NCI-H2171 (cell line): ENCODE measurements around the gene FARP1.
"Not testable (repeated sequence)": the region's sequence is repeated elsewhere in the genome, so short reads cannot be mapped to it uniquely, and the experiment has no call there.

Experiments
- DNase-seq: peaks from one replicate; lab custom pipeline; 2025; lab: John Stamatoyannopoulos, UW

FARP1 gene

DNA sequence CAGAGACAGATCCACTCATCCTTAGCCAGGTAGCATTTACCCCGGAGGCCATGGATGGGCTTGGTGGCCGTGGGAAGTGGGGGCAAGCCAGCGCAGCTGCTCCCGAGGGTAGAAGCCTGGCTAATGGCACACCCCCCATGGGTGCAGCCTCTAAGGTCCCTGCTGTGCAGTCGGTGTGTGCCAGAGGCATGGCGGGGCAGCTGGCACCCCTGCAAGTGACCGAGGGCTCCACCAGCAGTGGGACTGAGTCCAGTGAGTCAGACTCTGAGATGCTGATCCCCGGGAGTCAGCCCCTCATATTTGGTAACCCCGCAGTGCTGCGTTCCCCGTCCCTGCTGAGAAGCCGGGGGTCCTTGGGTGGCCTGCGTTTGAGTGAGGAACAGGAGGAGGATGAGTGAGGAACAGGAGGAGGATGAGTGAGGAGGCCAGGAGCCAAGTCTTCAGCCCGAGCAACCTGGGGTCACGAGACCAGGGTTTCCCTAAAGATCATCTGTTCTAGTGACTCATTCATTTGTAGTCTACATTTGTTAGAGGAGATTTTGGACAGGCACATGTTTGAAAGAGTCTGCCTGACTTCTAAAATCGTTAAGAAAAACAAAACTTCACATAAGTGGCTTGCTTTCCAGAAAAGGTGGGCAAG, 253.3 kb downstream of the FARP1 start:
- DNase-seq: no peak

DNA sequence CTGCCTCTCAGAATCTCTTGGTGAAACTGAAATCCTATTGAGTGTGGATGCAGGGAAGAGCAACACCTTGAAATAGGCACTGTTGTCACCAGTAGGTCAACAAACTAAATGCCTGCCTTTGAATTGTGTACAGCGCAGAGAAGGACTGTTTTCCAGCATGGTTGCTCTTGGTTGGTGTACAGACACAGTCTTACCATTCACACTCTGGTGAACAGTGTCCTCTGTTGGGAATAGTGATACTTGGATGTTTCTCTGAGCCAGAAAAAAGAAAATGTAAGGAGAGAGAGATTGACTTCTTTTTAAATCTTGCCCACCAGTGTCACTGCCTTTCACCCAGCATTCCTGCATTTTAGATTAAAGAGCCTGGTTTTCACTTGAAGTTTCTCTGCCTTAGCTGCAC, 254.3 kb downstream of the FARP1 start:
- no peak for DNase-seq

DNA sequence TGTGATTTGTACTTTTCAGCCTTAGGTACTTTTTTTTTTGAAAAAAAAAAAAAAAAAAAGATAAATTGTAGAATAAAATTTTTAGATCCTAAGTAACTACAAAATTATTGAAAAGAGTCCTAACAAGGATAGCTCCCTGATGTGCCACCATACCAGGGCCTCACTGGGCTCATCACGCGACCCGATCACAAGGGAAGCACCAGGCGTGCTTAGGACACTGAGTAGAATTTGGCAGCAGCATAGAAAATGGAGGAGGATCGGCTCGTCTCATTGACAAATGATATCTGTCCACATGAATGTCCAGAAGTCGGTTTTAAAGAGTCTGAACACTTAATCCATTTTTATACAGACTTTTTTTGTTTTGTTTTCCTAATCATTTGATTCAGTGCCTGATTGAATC, 255.0 kb downstream of the FARP1 start:
- no peak for DNase-seq

DNA sequence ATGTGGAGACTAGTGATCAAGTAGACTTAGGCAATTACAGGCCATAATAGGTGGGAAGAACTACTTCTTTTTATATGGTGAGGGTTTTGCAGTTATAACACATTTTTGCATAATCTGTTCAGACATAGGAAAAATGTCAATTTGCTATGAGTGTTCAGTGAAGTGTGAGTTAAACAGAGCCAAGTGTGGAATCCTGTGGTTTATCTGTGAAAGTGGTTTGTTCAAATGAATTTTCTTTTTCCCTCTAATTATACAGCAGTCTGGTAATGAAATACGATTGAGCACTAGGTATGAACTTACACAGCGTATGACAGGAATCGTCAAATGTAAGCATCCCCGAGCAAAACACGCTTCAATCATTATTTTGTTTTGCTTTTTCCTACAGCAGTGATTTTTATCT, 255.7 kb downstream of the FARP1 start:
- no peak for DNase-seq

DNA sequence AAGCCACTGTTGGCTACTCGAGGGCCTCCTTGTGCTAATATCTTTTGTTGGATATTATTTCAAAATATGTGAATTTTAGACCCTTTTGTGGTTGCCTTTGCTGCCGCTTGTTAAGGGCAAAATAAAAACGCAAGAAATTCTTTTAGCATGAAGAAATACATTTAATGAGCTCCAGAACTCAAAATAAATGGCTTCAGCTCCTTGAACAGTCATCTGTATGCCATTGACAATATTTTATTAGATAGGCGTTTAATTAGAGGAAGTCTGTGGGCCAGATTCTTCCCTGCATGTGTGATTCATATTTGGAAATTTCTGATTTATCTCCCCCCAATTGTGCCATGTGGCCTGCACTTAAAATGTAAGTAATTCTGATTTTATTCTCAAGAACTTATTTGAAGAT, 256.9 kb downstream of the FARP1 start:
- no peak for DNase-seq

DNA sequence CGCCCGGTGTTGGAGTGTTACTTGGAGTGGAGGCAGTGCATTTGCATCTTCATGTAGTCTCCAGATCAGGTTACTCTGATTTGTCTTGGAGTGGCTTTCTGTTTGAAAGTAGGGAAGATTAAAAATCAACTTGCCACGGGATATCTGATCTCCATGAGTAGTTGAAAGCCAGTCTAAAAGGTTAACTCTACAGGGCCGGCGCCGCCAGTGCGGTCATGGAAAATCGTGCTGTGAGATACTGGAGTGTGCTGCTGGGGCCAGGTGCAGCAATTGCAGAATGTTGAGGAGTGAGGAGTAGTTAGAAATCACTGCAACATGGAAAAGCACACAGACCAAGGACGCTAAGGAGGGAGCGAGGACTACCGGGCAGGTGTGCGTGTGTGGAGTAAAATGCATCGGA, 259.0 kb downstream of the FARP1 start:
- no peak for DNase-seq

DNA sequence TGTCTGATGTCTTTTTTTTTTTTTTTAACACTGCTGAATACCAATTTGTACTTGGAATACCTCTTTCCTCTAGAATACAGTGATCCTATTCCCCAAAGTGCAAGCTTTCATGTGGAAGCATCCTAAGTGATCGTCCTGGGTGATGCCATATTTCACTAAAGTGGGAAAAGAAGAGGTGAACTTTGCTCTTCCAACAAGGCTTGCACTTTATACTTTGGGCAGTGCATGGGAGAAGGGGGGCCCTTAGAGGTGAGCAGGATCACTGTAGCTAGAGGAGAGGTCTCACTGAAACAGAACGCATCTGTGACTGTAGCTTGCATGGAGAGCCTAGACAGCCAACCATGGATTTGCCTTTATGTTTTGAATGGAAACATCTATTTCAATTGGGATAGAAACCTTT, 260.2 kb downstream of the FARP1 start:
- no peak for DNase-seq

DNA sequence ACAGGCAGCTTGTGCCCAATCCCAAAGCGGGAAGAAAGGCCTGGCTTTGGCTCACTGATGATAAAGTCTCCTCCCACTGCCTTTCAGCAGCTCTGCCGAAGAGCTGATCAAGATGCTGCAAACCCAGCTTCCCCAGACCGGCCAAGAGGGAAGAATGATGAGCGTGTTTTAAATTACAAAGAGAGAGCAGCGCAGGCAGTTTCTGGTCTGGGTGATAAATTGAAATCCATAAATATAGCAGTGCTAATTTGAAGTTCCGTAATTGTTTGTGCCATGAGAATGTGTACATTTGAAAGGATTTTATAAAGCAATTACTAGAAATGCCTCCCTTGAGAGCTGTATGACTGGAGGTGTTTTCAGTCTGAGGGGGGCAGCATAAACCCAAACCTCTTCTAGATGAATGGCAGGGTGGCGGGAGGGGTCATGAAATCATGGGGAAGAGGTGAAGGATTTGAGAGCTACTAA, 262.2 kb downstream of the FARP1 start:
- no peak for DNase-seq

DNA sequence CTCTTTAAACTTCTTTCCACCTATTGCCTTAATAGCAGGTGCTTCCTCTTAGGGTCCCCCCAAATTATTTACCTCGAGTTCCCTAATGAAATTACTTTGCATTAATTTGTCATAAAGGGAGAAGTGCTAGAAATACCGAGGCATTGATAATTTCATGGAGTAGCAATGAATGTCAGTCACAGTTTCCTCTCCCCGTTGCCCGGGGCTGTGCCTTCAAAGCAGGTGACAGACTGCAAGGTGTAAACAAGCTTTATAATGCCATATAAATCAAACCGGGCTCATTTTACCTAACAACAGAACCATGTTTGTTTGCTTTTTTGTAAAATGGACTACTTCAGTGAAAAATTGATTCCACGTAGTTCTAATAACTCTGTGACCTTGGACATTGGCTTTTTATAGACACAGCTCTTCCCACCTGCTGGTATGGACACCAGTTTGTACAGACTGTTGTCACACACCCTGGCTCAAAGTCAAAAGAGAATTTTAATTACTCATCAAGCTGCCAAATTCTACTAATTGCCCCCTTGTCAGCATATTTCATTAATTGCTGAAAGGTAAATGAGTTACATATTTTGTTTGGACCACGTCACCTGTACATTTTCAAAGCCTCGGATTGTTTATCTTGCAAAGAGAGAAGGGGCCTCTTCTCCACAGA, 262.9 kb downstream of the FARP1 start:
- DNase-seq: no peak

DNA sequence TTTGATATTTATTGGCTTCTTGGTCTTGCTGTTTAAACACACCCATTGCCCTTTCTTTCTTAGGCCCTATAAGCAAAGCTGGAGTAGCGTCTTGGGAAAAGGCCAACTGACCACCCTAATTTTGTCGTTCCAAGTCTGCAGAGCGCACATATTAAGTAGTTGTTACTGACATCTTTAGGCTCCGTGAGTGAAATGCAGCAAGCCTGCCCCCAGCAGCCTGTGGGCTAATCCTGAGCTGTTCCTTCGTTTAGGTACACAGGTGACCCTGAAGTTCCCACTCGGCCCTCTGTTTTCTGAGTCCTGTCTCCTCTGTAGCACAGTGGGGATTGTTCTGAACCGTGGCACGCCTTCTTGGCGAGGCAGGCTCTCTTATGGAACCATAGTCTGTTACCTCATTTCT, 263.5 kb downstream of the FARP1 start:
- DNase-seq: no peak

DNA sequence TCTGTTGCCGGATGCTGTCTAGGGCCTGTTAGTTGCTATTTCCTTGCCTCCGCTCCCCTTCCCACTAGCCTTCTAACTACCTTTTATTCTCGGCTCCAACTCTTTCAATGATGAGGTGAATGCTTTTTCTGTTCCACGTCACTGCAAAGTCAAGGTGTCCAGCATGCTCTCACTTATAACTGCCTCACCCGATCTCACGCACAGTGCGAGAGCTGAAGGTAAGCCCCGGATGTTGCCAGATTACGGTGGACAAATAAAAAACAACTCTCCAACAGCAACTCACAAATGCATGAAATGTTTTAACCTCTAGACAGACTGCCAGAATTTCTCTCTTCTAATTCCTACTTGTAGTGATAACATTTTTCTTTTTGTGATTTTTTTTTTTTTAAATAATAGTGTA, 264.1 kb downstream of the FARP1 start:
- DNase-seq: no peak

DNA sequence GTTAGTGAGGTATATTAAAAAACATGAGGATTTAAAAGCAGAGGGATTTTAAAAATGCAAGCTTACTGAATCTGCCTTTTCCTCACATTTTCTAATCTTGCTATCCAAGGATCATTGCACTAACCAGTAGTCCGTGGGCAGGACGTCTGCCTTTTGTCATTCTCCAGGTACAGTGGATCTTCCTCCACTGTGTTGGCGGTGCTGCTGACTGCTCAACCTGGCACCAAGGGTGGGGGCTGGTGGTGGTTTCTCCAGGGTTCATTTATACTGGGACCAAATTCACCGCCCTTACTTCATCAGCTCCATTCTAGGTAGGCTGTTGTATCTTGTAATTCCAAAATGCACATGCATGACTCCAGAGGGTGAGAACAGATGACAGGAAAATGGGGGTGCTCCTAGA, 264.7 kb downstream of the FARP1 start:
- no peak for DNase-seq

DNA sequence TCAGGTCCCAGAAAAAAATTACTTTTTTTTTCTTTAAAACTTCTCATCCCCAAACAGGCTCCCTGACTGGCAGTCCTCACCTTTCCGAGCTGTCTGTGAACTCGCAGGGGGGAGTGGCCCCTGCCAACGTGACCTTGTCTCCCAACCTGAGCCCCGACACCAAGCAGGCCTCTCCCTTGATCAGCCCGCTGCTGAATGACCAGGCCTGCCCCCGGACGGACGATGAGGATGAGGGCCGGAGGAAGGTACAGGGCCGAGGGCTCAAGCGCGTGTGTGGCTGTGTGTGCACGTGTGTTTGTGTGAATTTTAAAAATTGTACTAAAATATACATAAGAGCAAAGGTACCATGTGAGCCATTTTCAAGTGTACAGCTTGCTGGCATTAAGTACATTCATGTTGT, 266.4 kb downstream of the FARP1 start:
- no peak for DNase-seq

DNA sequence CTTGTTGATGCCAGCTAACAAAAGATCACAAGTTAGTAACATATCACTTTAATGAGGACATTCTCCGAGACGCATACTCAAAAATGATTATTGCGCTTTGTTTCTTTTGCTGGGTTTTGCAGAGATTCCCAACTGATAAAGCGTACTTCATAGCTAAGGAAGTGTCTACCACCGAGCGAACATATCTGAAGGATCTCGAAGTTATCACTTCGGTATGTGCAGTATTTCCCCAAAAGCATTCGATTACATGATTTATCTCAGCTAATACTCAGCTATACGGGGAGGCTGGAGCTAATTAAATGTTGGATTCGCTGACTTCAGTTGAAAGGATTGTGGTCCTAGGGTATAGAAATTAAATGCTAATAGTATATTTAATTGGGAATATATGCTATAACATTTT, 267.7 kb downstream of the FARP1 start:
- DNase-seq: no peak

DNA sequence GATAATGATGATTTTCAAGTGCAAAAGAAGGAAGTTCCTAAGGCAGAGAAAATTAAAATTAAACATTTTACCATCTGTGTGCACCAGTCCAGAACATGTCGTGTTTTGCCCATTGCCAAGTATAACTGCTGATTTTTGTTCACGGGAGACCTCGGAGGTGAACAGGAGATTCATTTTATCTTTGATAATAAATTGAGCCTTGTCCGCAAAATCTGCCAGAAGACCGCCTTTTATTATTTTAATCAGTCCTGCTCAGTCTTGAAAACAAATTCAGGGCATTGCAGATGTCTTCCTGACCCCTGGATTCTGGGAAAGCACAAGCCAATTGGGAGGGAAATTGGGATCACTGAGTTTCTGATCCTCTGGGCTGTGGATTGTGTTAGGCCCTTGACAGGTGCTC, 268.1 kb downstream of the FARP1 start:
- no peak for DNase-seq

DNA sequence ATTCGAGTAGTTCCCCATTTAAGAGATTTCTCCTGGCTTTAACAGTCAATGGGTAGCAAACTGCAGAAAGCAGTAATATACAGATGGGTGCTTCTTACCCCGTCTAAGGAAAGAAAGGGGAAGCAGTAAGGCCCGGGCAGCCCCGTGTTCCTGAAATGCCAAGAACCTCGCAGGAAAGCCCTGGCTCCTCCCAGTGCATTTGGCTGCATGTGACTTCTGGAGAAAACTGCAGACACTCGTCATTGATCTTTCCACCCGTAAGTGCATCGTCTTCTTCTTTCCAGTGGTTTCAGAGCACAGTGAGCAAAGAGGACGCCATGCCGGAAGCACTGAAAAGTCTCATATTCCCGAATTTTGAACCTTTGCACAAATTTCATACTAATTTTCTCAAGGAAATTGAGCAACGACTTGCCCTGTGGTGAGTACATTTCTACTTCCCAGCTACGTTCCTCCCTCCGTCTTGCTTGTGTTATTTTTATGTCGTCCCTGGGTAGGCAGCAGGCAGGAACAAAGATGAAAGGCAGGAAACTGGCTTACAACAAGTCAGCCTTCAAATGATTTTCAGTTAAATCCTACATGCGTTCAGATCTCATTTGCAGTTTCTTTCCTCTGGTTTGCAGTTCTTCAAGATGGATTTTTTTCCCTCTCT, 268.8 kb downstream of the FARP1 start:
- DNase-seq: no peak

DNA sequence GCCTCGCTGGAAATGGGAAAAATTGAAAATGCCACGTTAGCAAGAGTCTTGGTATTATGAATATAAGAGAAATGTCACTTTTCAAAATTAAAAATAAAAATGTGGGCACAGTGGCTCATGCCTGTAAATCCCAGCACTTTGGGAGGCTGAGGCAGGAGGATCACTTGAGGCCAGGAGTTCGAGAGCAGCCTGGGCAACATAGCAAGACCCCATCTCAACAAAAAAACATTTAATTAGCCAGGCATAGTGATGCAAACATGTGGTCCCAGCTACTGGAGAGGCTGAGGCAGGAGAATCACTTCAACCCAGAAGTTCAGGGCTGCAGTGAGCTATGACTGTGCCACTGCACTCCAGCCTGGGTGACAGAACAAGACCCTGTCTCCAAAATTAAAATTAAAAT, 270.4 kb downstream of the FARP1 start:
- DNase-seq: not testable (repeated sequence)

DNA sequence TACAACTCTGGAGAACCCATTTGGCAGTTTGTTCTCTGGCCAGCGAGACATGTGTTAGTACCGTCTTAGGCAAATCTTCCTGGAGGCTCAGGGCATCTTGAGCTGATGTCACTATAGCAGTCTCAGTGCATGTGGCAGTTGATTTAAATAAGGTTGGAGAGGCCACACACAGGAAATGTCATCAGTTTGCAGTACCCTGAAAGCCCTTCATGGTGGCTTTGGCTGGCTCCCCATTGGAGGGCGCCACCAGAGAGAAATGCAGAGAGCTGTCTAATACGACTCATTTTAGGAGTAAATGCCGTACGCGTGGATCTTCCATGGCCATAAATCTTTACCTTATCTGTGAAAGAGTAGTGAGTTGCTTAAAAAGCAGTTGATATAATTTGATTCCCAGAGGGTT, 270.9 kb downstream of the FARP1 start:
- no peak for DNase-seq

DNA sequence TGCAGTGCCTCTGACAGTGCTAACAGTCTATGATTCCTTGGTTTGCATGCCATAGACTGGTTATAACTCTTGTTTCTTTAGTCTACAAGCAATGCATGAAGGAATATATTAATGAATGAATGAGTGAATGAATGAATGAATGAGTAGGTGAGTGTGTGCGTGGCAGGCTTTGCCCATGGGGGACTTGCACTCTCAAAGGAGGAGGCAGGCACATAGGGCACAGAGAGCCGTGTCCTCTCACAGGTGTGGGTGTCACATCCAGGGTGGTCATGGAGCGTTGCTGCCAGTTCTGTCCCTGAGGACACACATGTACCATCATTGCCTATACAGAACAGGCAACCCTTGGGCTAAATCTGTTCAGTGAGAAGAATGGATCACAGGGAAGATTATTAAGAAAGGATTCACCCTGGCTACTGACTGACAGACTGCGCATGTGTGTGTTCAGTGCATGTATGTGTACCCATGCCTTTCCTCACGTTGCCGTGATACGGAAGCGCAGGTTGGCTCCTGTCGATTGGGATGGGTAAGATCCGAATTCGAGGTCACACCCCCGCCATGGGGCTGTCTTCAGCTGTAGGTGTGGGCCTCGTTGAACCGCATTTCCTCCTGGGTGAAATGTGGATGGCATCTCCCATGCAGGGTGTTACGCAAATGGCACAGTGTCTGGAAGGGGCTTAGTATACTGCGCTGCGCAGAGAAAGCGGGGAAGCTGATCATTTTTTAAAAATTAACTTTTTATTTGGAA, 272.6 kb downstream of the FARP1 start:
- DNase-seq: no peak

DNA sequence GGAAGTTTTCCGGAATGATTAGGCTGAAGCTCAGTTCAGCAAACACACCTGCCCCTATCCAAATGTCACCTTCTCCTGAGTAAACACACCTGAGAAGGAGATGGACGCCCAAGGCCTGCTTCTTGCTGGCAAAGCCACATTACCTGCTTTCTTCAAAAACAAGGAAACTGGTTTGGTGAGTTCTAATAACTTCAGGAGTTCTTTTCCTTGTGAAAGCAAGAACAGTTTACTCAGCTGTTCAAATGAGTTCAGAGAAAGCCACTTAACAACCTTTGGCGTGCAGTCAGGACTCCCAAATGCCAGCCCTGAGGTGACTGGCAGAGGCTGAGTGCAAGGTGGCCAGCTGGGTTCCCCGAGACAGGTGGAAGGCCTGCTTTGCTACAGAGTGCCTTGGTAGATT, 273.5 kb downstream of the FARP1 start:
- no peak for DNase-seq

DNA sequence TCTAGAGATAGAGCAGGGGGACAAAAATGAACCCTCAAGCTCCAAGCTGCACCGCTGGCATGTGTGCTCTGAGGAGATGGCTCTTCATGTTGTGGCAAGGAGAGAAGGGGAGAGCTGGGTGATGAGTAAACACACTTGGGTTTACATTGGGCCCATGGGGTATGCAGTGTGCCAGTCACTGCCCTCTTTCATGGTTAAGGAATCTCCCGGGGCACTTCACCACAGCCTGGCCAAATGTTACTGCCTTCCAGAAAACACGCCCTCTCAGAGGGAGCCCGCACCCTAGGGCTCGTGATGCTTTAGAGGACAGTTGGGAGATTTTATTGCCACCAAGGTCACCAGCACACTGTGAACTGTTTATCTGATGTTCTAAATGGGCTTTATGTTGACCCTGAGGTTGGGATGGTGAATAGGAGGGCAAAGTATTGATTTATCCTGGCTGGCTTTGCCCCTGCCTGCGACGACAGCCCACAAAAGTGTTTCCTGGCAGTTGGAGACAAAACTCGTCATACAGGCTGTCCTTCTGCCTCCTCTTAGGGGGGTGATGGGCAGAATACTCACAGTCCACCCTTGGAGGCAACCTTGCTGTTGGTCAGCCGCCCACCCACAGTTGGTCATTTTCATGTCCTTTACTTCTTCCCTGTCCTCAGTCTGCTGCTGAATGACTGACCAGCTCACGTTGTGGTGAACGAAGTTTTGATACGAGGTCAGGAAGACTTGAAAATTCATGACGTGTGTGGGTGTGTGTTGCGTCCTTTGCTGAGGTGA, 277.1 kb downstream of the FARP1 start:
- DNase-seq: no peak

DNA sequence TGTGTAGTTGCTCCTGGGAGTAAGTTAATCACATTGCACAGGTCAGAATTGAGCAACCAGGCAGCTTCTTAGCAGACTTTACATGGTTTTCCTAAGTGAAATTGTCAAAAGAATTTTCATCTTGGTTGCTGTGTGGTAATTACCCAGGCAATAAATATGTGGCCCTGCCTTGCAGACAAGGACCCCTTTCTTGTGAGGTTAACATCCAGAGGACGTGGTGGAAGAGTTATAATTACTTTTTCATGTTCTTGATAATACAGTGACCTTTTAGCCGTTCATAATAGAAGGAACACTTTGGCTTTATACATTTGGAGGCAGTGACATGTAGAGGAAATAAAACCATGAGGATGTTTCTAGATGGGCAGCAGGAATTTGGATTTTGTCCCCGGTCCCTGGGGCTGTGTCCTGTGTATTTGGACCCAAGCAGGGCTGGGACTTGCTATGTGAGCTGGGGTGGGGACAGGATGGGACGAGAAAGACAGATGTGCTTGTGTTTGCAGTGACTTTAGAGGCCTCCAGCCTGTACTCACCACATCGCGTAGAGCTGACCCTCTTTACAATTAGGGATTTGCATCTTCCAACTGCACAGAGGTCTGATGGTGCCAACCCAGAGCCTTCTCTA, 277.8 kb downstream of the FARP1 start:
- DNase-seq: no peak
